Medulla oblongata (tissue), 1 donor: ENCODE data around the gene CPPED1.

Experiments used
- DNase-seq: peaks from one replicate; pipeline ENCODE4 v3.0.0-alpha.2; 2015; ENCODE audit errors: extremely low spot score

The CPPED1 gene

GRCh38 chr16:12649356-12649755 is 154.3 kb downstream of the CPPED1 start:
- no peak for DNase-seq

GRCh38 chr16:12646490-12647274 is 157.0 kb downstream of the CPPED1 start:
- peak; percentile 65 for DNase-seq

DNA sequence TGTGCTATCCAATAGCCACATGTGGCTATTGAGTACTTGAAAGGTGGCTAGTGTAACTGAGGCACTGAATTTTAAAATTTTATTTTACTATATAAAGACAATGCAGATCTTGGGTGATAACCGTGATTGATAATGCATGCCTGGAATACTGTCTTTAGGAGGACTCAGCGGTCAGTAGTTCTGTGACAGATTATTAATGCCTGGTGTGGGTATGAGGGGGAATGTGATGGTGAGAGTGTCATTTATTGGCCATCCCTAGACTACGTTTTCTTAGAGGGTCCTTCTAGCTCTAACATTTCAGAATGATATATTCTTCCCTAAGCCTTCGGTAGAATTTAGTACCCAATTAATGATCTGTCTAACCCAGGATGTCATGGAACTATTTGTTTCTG is 157.6 kb downstream of the CPPED1 start:
- no peak for DNase-seq

GRCh38 chr16:12643034-12643455 is 160.6 kb downstream of the CPPED1 start:
- DNase-seq = no peak

DNA sequence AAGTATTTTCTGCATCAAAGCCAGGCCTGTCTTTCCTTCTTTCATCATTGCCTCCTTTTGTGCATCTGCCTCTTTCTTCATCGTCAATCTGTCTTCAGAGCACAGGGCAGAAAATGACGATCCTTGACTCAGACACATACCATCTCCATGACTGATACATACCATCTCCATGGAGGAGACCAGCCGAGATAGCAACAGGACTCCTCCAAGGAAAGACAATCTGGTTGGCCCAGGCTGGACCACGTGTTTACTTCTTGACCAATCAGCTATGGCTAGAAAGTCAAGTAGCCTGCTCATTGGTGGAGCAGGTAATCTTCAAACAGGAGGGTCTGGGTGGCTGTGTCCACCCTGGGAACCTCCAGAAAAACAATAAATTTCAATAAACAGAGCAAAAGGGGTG is 164.6 kb downstream of the CPPED1 start:
- no peak for DNase-seq

GRCh38 chr16:12637002-12637401 is 166.7 kb downstream of the CPPED1 start:
- no peak for DNase-seq

DNA sequence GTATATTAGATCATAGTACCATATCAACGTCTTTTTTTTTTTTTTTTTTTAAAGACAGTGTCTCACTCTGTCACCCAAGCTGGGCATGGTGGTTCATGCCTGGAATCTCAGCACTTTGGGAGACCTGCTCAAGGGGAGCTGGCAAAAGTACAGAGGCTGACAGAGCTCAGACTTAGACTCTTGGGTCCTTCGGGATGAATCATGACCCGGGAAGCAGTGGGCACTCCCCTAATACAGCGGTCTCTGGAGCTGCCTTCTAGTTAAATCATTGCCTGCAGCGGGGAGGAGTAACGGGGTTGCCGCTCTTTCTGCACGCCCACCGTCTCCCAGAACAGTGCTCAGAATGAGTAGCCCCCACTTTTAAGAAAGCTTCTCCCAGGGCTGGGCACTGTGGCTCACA is 174.4 kb downstream of the CPPED1 start:
- no peak for DNase-seq

GRCh38 chr16:12628536-12628935 is 175.2 kb downstream of the CPPED1 start:
- no peak for DNase-seq

GRCh38 chr16:12627394-12627793 is 176.3 kb downstream of the CPPED1 start:
- no peak for DNase-seq

DNA sequence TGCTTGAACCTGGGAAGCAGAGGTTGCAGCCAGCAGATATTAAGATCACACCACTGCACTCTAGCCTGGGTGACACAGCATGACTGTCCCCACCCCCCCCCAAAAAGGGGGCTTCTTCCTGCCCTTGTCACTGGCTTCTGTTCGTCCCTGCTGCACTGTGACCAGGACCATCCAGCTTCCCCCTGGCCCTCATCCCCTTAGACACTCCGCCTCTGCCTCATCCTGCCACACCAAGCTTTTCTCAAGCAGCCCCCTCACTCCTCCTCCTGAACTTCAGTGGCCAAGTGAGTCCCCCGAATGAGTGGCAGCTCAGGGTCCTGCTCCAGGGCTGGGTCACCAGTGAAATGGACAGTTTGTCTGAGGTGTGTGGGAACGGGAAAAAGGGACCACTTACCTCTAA is 177.3 kb downstream of the CPPED1 start:
- DNase-seq = no peak

GRCh38 chr16:12625716-12626115 is 178.0 kb downstream of the CPPED1 start:
- no peak for DNase-seq

- DNase-seq = no peak
Observed at GRCh38 chr16:12625068-12625467, 178.6 kb downstream of the CPPED1 start.

DNA sequence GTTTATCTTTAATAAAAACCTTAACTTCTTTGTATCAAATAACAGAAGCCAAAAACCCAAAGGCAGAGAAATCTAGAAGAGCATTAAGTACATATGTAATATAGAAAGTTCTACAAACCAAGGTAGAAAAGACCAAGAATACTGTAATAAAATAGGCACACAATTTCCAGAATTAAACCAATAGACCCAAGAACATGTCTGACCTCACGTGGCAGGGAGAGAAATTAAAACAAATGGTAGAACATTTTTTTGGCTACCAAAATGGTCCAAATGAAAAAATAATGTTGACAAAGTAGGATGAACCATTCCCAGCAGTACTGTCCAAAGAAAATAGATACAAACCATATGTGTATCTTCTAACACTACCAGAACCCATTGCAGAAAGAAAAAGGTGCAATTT is 183.5 kb downstream of the CPPED1 start:
- DNase-seq = no peak

GRCh38 chr16:12618515-12618914 is 185.2 kb downstream of the CPPED1 start:
- no peak for DNase-seq

GRCh38 chr16:12617401-12617819 is 186.3 kb downstream of the CPPED1 start:
- DNase-seq = no peak

- no peak for DNase-seq
Observed at GRCh38 chr16:12614662-12615278, 188.9 kb downstream of the CPPED1 start.

- DNase-seq = no peak
Observed at GRCh38 chr16:12613992-12614661, 189.6 kb downstream of the CPPED1 start.

DNA sequence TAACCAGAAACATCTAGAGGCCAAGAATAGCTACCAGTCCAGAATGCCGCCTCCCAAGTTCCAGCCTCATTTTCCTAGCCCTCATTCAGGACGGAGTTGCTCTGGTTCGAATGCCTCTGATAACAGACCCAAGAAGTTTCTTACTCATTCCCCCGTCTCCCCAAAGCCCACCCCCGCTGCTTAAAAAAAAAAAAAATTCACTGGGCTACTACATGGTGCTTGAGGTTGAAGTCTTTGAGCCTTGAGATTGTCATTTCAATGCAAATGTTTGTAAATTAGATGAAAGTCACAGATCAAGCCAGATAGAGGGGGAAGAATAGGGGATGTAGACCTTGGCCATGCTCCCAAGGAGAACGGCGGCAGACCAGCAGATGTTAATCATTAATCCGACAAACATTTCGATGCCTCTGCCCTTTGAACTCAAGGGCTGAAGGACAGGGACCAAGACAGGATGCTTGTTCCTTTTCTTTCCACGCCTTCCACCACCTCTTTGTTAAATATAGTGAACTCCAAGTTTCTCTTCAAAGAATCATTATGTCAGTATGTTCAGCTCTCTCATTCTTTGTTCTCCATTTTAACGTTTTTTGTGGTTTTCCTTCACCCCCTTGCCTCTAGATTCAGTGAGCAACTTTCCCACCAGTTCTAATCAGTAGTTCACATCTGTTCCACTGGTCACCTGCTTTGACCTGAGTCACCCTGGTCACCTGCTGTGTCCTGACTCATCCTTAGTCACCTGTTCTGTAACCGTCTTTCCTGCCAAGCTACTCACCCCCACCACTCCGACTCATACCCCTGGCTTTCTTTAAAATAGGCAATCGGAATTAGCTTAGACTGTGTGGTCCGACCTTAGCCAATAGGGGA is 190.3 kb downstream of the CPPED1 start:
- DNase-seq = no peak

DNA sequence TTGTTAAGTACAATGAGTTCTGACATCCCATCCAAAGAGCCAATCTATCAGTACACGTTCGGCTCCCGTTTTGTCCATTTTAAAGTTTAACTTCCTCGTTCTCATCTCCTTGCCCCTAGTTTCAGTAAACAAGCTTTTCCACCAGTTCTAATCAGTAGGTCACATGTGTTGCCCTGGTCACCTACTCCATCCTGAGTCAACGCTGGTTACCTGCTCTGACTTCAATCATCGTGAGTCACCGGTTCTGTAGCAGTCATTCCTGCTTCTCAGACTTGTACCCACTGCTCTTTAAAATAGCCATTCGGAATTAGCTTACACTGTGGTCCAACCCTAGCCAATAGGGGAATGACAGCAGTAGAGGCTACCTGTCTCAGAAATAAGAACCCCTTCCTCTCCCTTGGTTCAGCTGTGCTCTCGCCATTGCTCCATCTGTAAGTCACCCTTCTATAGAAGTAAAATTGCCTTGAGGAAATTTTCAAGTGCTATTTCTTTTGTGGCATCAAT is 191.0 kb downstream of the CPPED1 start:
- DNase-seq = no peak

- DNase-seq = no peak
Observed at GRCh38 chr16:12611916-12612597, 191.6 kb downstream of the CPPED1 start.

- no peak for DNase-seq
Observed at GRCh38 chr16:12611006-12611477, 192.6 kb downstream of the CPPED1 start.
